NOMO-1 (cell line): ENCODE measurements around the gene PDGFA.
A peak's percentile ranks its signal among the peaks of the same experiment; 100 is the strongest.

Experiments used
- DNase-seq, 2 experiments: peaks; one replicate each; lab custom pipeline; 2025; ENCODE audit not compliant: unreplicated experiment in 2 of 2; lab: John Stamatoyannopoulos, UW

Gene PDGFA

DNA sequence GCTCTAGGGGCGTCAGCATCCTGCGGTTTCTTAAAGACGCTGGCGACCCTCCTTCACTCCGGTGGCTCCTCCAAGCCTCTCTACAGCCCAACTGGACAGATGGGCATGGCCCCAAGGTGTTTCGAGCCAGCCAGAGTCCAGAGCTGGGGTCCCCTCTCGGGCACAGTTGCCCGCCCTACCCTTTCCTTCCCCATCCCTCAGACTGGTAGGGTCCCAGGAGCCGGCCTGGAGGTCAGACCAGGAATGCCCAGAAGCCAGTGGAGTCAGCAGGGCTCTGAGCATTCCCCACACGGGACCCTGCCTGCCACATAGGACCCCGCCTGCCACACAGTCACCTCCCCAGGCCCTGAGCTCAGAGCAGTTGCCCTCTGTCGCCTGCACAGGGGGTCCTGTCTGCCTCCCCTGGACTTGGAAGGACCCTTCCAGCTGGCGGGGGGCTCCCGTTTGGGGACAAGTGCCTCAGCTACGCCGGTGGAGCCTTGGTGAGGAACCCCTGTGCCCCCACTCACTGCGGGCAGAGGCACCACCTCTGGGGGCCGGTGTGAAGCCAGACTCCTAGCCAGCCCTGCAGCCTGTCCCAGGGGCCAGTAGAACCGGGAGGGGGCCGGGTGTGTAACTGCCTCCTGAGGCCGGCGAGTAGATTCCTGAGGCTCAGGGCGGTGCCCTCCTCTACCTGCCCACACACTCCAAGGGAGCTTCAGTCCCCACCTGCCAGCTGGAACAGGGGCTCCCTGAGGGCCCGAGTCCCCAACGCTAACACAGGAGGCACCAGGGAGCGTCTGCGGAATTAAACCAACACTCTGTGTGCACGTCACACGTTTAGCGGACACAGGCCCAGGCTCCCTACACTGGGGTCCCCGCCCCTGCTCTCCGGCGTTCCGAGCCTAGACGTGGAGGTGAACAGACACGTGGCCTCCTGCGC, 19.4 kb upstream of the PDGFA start:
- DNase-seq, result no peak

- no peak for DNase-seq
These were observed 18.4 kb upstream of the PDGFA start for GRCh38 chr7:537911-538634.

- no peak for DNase-seq
These were observed 16.6 kb upstream of the PDGFA start for GRCh38 chr7:536231-536630.

DNA sequence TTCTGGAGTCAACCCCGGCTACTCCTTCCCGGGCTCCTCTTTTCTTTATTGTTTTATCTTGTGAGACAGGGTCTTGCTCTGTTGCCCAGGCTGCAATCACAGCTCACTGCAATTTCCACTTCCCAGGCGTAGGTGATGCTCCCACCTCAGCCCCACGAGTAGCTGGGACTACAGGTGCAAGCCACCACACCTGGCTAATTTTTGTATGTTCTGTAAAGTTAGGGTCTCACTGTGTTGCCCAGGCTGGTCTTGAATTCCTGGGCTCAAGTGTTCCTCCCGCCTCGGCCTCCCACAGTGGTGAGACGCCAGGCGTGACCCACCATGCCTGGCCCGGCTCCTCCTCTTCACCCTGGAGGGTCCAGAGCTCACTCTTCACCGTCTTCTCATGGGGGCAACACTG, 15.3 kb upstream of the PDGFA start:
- DNase-seq, result no peak

DNA sequence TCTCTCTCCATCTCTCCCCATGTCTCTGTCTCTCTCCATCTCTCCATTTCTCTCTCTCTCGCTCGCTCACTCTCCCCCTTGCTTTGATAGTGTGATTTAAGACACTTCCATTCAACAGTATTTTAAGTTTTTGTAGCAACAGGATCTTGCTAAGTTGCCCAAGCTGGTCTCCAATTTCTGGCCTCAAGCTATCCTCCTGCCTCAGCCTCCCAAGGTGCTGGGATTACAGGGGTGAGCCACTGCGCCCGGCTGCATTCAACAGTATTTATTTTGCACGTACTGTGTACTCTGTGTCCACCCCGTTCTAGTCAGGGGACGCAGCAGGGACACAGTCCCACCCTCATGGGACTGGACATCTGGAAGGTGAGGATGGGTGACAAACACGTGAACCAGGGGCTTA, 14.4 kb upstream of the PDGFA start:
- no peak for DNase-seq

GRCh38 chr7:533266-533665, 13.6 kb upstream of the PDGFA start:
- DNase-seq, result no peak

DNA sequence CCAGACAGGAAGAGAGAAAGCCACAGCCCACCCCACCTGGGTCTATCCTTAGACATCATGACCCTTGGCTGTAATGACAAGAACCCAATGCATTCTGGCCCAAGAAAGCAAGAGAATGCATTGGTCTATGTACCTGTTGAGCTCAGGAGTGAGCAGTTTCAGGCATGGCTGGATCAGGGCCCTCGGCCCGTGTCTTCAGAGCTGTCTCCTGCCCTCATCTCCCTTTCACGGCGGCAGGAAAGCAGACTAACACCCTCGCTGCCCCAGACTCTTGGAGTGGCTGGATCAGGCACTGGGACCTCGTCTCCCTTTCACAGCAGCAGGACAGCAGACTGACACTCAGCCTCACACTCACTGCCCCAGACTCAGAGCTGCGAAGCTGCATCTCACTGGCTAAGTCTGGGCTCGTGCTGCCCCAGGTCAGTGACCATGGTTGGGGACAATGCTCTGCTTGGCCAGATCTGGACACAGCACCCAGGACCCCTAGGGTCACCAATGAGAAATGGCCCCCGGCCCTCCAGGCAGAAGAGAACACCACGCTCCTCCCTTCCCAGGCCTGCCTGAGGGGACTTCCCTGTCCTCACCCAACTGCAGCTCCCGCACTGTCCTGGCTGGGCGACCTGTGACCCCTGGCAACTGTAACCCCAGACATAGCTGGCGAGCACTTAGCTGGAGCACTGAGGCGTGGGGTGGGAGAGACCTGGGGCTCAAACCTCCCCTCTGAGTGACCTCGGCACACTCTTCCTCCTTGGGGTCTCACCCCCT, 12.9 kb upstream of the PDGFA start:
- no peak for DNase-seq

GRCh38 chr7:531777-532176, 12.1 kb upstream of the PDGFA start:
- no peak for DNase-seq

GRCh38 chr7:528451-528850, 8.8 kb upstream of the PDGFA start:
- no peak for DNase-seq

DNA sequence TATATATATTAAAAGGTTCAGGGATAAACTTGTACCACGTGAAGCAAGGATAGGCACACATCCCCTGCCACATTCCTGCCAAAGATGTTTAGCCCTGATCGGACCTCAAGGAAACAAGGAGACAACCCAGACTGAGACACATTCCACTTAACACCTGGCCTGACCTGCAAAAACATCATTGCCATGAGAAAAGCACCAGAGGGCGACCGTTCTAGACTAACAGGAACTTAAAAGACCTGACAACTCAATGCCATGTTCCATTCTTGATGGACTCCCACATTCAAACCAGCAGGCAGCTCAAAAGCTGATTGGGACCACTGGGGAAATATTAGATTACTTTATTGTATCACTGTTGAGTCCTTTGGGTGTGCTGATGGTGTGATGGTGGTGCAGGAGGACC, 8.1 kb upstream of the PDGFA start:
- DNase-seq, result no peak

DNA sequence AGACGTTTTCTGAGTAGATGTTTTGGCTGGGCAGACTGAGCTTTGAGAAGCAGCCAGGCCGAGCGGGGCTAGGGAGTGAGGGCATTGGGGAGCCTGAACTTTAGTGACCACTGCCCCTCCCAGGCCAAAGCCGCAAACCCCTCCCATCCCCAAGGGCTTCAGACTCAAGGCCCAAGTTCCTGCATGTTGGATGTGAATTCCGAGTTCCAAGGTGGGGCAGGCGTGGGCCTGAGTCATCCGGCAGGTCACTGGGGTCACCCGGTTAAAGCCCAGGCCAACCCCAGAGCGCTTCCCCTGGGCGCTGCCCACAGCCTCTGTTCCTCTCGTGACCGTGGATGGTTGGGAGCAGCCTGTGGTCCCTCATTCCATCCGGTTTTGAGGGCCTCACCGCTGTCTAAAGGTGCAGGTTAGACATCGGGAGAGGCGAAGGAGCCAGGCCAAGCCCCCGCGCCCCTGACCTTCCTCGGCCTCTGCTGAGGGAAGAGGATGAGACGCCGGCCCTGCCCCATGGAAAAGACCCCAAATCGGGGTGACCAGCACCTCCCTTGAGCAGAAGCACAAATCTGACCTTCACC, 6.9 kb upstream of the PDGFA start:
- no peak for DNase-seq

- no peak for DNase-seq
These were observed 6.1 kb upstream of the PDGFA start for GRCh38 chr7:525740-526139.

GRCh38 chr7:524800-525199, 5.2 kb upstream of the PDGFA start:
- DNase-seq, result no peak

DNA sequence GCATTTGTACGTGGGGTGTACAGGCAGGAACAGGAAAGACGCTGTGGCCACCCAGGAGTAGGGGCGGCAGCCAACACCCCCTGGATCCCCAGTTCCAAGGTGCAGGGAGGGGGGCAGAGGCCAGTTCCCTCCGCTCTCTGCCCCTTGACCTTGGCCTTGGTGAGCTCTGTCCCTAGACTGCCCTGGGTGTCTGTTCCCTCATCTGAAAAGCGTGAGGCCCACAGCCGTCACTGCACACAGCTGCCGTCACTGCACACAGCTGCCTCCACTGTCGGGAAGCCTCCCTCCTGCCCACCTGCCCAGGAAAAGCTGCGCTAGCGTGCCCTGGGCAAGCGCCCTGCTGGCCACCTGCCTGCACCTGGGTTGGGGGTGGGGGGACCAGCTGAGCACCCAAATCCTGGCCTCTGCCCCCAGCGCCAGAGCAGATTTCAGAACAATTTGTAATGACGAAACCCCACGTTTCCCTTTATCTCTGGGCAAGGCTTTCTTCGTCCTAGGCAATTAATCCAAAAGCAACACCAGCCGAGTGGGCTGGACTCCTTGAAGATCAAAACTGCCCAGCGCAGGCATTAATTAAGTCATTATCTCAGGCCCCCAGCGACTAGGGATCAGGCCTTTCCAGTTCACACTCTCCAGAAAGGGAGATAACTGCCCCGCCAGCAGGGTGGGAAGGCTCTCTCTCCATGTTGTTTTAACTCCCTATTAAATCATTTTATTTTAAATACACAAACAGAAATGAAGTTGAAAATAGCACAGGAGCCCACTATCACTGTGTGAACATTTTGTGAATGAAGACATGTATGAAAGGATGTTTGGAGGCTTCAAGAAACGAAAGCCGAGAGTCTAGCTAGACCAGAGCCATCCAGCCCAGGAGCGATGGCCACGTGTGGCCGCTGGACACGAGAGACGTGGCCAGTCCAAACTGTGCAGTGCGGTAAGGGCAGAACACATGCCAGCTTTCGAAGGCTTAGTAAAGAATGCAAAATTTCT, 4.0 kb upstream of the PDGFA start:
- DNase-seq, result no peak

DNA sequence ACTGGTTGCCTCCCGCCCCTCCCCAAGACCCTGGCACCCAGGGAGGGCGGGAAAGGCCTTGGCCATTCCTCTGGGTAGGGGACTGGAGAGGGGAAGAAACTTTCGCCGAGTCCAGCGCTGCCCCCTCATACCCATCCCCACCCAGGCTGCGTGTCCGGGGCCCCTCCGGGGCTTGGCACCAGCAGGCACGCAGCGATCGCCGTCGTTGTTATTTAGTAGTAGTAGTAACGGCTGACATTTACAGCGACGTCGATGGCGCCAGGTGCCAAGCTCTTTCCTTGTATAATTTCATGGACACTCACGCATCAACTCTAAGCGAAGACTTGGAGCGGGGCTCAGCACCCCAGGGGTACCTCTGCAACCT, 3.3 kb upstream of the PDGFA start:
- no peak for DNase-seq

DNA sequence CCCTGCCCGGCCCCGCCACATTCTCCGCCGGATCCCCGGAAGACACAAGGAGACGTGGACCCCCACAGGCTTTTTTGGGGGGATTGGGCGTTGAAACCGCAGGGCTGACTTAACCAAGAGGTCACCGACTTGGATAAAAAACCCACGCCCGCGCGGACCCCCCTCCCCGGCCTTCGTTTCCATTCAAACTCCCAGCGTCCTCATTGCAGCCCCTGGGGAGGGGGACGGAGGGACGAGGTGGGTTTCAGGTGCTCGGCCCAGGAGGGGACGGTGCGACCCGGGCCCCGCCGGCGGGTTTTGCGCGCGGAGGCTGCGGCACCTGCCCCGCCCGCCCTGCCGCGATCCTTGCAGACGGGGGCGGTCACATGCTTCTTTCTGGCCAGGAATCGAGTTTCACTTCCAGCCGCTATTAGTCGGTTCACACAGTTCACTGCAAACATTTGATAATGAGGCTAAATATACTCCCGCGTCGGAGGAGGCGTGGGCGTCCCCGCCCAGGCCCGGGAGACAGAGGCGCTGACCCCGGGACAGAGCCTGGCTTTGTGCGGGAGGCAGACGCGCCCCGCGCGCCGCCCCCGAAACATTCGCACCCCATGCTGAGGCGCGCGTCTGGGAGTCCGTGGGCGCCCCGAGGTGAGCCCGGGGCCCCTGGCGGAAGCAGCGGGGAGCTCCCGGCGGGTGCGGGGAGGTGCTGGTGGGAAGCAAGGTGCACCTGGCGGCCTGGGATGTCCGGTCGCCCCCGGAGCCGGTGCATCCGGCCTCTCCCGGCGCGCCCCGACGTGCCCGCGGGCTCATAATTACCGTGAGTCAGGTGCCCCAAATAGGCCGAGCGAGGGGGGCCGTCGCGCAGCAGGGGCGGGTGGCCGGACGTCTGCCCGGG, 2.7 kb upstream of the PDGFA start:
- peak; percentile 65 to 70 for DNase-seq

GRCh38 chr7:521221-522070, 1.8 kb upstream of the PDGFA start:
- peak in 1 of 2 experiments; percentile 37 for DNase-seq
